ENCODE data around the gene COPZ1. TPM values are rescaled to one million over a fixed set of nuclear protein-coding genes. Genes with fewer than 3 reads are reported as not detected.
A peak's percentile ranks its signal among the peaks of the same experiment; 100 is the strongest.

COPZ1 gene
- total and polyA plus RNA-seq, 9 of the 15 experiments (the other 6 are each of a cell fraction or from before 2014, with no cell fraction given), result 137 to 487 (median 233) TPM

DNA sequence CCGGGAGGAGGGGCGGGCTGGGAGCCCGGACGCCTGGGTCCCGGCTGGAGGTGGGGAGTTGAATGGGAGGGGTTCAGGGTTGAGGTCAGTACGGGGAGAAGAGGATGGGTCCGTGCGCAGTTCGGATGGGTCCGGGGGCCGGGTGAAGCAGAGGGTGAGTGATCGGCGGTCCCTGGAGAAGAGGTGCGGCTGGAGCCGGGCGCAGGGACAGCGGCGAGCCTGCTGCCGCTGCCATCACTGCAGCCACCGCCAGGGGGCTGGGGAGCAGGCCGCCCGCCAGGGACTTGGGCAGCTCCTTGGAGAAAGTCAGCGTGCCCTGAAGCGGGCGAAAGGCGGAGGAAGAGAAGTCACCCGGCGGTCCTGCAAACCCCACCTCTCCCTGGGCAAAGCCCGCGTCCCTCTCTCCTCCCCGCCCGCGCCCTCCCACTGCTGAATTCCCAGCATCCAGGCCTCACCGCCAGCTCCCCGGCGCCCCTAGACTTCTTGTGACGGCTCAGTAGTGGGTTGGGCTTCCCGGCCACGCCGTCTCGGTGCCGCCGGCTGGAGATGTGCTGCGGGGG is 45.3 kb downstream of the COPZ1 start (continued):
- no peak for TF ChIP-seq MEF2A (IDR thresholded peaks at IDR 0.05; ENCODE audit: control insufficient read depth, low read depth, low read length)
- no peak; a peak in 1 of 3 replicates for TF ChIP-seq CBX3 (IDR thresholded peaks at IDR 0.05; ENCODE audit: borderline replicate concordance in 1 of 2, low read length in 2 of 2)
- TF ChIP-seq PURB (CRISPR knock-in tag; IDR thresholded peaks at IDR 0.05; ENCODE audit: low read depth), result no peak
- no peak for TF ChIP-seq MYBL2 (IDR thresholded peaks at IDR 0.05; ENCODE audit: low read depth)
- TF ChIP-seq MYBL2 (CRISPR knock-in tag; IDR thresholded peaks at IDR 0.05; ENCODE audit: borderline replicate concordance), result no peak
- TF ChIP-seq, protein P1, sequence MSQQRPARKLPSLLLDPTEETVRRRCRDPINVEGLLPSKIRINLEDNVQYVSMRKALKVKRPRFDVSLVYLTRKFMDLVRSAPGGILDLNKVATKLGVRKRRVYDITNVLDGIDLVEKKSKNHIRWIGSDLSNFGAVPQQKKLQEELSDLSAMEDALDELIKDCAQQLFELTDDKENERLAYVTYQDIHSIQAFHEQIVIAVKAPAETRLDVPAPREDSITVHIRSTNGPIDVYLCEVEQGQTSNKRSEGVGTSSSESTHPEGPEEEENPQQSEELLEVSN (IDR thresholded peaks at IDR 0.05; ENCODE audit: borderline replicate concordance in 1 of 2, extremely low read depth in 1 of 2, insufficient read depth in 1 of 2, insufficient read length in 1 of 2, low read depth in 1 of 2, low read length in 1 of 2, poor library complexity in 1 of 2, severe bottlenecking in 1 of 2), result peak; percentile 34 to 66
- TF ChIP-seq, protein P2, sequence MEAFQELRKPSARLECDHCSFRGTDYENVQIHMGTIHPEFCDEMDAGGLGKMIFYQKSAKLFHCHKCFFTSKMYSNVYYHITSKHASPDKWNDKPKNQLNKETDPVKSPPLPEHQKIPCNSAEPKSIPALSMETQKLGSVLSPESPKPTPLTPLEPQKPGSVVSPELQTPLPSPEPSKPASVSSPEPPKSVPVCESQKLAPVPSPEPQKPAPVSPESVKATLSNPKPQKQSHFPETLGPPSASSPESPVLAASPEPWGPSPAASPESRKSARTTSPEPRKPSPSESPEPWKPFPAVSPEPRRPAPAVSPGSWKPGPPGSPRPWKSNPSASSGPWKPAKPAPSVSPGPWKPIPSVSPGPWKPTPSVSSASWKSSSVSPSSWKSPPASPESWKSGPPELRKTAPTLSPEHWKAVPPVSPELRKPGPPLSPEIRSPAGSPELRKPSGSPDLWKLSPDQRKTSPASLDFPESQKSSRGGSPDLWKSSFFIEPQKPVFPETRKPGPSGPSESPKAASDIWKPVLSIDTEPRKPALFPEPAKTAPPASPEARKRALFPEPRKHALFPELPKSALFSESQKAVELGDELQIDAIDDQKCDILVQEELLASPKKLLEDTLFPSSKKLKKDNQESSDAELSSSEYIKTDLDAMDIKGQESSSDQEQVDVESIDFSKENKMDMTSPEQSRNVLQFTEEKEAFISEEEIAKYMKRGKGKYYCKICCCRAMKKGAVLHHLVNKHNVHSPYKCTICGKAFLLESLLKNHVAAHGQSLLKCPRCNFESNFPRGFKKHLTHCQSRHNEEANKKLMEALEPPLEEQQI (IDR thresholded peaks at IDR 0.05), result no peak
- peak; percentile 43 for TF ChIP-seq POLR2G (IDR thresholded peaks at IDR 0.05; ENCODE audit: low read depth, low read length)
- TF ChIP-seq, protein P3, sequence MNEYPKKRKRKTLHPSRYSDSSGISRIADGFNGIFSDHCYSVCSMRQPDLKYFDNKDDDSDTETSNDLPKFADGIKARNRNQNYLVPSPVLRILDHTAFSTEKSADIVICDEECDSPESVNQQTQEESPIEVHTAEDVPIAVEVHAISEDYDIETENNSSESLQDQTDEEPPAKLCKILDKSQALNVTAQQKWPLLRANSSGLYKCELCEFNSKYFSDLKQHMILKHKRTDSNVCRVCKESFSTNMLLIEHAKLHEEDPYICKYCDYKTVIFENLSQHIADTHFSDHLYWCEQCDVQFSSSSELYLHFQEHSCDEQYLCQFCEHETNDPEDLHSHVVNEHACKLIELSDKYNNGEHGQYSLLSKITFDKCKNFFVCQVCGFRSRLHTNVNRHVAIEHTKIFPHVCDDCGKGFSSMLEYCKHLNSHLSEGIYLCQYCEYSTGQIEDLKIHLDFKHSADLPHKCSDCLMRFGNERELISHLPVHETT (CRISPR knock-in tag; conservative IDR thresholded peaks at IDR 0.05 in 1 of 2, IDR thresholded peaks at IDR 0.05 in 1 of 2), result no peak
- TF ChIP-seq RB1 (IDR thresholded peaks at IDR 0.05; ENCODE audit: low read depth), result peak; percentile 94
- TF ChIP-seq, protein P4, sequence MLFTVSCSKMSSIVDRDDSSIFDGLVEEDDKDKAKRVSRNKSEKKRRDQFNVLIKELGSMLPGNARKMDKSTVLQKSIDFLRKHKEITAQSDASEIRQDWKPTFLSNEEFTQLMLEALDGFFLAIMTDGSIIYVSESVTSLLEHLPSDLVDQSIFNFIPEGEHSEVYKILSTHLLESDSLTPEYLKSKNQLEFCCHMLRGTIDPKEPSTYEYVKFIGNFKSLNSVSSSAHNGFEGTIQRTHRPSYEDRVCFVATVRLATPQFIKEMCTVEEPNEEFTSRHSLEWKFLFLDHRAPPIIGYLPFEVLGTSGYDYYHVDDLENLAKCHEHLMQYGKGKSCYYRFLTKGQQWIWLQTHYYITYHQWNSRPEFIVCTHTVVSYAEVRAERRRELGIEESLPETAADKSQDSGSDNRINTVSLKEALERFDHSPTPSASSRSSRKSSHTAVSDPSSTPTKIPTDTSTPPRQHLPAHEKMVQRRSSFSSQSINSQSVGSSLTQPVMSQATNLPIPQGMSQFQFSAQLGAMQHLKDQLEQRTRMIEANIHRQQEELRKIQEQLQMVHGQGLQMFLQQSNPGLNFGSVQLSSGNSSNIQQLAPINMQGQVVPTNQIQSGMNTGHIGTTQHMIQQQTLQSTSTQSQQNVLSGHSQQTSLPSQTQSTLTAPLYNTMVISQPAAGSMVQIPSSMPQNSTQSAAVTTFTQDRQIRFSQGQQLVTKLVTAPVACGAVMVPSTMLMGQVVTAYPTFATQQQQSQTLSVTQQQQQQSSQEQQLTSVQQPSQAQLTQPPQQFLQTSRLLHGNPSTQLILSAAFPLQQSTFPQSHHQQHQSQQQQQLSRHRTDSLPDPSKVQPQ (CRISPR knock-in tag; IDR thresholded peaks at IDR 0.05; ENCODE audit: borderline replicate concordance), result no peak
- peak; percentile 7 for TF ChIP-seq TAF1 (IDR thresholded peaks at IDR 0.05; ENCODE audit: control insufficient read depth, extremely low read depth, insufficient read depth, low read length, severe bottlenecking)
- TF ChIP-seq, protein P5, sequence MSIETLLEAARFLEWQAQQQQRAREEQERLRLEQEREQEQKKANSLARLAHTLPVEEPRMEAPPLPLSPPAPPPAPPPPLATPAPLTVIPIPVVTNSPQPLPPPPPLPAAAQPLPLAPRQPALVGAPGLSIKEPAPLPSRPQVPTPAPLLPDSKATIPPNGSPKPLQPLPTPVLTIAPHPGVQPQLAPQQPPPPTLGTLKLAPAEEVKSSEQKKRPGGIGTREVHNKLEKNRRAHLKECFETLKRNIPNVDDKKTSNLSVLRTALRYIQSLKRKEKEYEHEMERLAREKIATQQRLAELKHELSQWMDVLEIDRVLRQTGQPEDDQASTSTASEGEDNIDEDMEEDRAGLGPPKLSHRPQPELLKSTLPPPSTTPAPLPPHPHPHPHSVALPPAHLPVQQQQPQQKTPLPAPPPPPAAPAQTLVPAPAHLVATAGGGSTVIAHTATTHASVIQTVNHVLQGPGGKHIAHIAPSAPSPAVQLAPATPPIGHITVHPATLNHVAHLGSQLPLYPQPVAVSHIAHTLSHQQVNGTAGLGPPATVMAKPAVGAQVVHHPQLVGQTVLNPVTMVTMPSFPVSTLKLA (conservative IDR thresholded peaks at IDR 0.05), result peak; percentile 42 to 61; a peak in 2 of 4 replicates
